SK-N-DZ (cell line): ENCODE data around the gene STAB1.
A peak's percentile ranks its signal among the peaks of the same experiment; 100 is the strongest.

Experiments
- DNase-seq: peaks from one replicate; pipeline ENCODE4 v3.0.0-alpha.2; 2015; ENCODE audit warnings: low spot score

Gene STAB1

GRCh38 chr3:52483577-52484381 lies 11.4 kb upstream of the STAB1 start:
- DNase-seq: no peak

- no peak for DNase-seq
These were observed 10.3 kb upstream of the STAB1 start for GRCh38 chr3:52484680-52485461.

GRCh38 chr3:52487050-52487787 lies 7.9 kb upstream of the STAB1 start:
- no peak for DNase-seq

- no peak for DNase-seq
These were observed 7.1 kb upstream of the STAB1 start for GRCh38 chr3:52487788-52488691.

- no peak for DNase-seq
These were observed 6.4 kb upstream of the STAB1 start for GRCh38 chr3:52488746-52489145.

GRCh38 chr3:52489453-52489852 lies 5.7 kb upstream of the STAB1 start:
- no peak for DNase-seq

- no peak for DNase-seq
These were observed 4.9 kb upstream of the STAB1 start for GRCh38 chr3:52490035-52490938.

- no peak for DNase-seq
These were observed 4.1 kb upstream of the STAB1 start for GRCh38 chr3:52490939-52491526.

- DNase-seq: no peak
These were observed 3.1 kb upstream of the STAB1 start for GRCh38 chr3:52492059-52492458.

- DNase-seq: no peak
These were observed 1.7 kb upstream of the STAB1 start for GRCh38 chr3:52493232-52494017.

- no peak for DNase-seq
These were observed 693 bp upstream of the STAB1 start for GRCh38 chr3:52494445-52494844.

- DNase-seq: no peak
These were observed 852 bp downstream of the STAB1 start for GRCh38 chr3:52495777-52496602.

- DNase-seq: no peak
These were observed 3.3 kb downstream of the STAB1 start for GRCh38 chr3:52498137-52499054.

- DNase-seq: no peak
These were observed 5.9 kb downstream of the STAB1 start for GRCh38 chr3:52501046-52501445.

- no peak for DNase-seq
These were observed 6.9 kb downstream of the STAB1 start for GRCh38 chr3:52502001-52502400.

- DNase-seq: peak; percentile 29
These were observed 7.7 kb downstream of the STAB1 start for GRCh38 chr3:52502808-52503350.
